ENCODE data around the gene PPM1D. TPM values are rescaled to one million over a fixed set of nuclear protein-coding genes. Genes with fewer than 3 reads are reported as not detected.
"Not testable (repeated sequence)": the region's sequence is repeated elsewhere in the genome, so short reads cannot be mapped to it uniquely, and the experiment has no call there.

Gene PPM1D
- total RNA-seq, 1 experiment from 2014 or later: 17.9 TPM

- Mint-ChIP-seq H3K4me3 (ENCODE audit: unreplicated experiment) (no peak overlapping the region), H3K9me3 (ENCODE audit: unreplicated experiment) (no peaks in the 10 kb centered on the region), H3K27me3 (ENCODE audit: insufficient read depth, unreplicated experiment) (no peaks in the 10 kb centered on the region), H3K27ac (ENCODE audit: unreplicated experiment) (no peak overlapping the region), H3K36me3 (ENCODE audit: insufficient read depth, unreplicated experiment) (peaks cover 18% of the 10 kb centered on the region), H3K4me1 (ENCODE audit: low read depth, unreplicated experiment) (peaks cover 19% of the 10 kb centered on the region)
- DNase-seq: no peak
- no peaks in the 10 kb centered on the region for H3K9me3 ChIP-seq
- CTCF ChIA-PET: no interaction called here
- no peaks in the 10 kb centered on the region for H3K36me3 ChIP-seq (ENCODE audit: control insufficient read depth, insufficient read depth, low read length)
- POLR2A ChIA-PET: no interaction called here
- peaks cover 8% of the 10 kb centered on the region; the same call in 1 of the 2 replicates for H3K4me1 ChIP-seq
- intact Hi-C loops (cut with micrococcal nuclease; ENCODE audit: unreplicated experiment): loop anchor here (5.0 kb wide), 1 partner anchor 32 kb away; no protein-coding TSS in a partner anchor
- no peak overlapping the region for H3K4me3 ChIP-seq (ENCODE audit: low read depth, low read length)
- H3K27me3 ChIP-seq (replicated peaks; ENCODE audit: control insufficient read depth, insufficient read depth, low read length): no peaks in the 10 kb centered on the region
- BruUV-seq (replicated peaks): no TSS peak
- TF ChIP-seq CTCF (IDR thresholded peaks at IDR 0.05; ENCODE audit: insufficient read depth in 1 of 2, low read depth in 1 of 2, low read length in 1 of 2, severe bottlenecking in 1 of 2, unreplicated experiment in 1 of 2): no peak
These were observed 4.8 kb downstream of the PPM1D start for GRCh38 chr17:60604686-60605334.

- CTCF ChIA-PET: no interaction called here
- POLR2A ChIA-PET: no interaction called here
- peaks cover 11% of the 10 kb centered on the region for H3K36me3 Mint-ChIP-seq (ENCODE audit: insufficient read depth, unreplicated experiment)
These were observed 6.0 kb downstream of the PPM1D start for GRCh38 chr17:60606036-60606435.

GRCh38 chr17:60610473-60610872 lies 10.5 kb downstream of the PPM1D start:
- peaks cover 7% of the 10 kb centered on the region for H3K4me1 Mint-ChIP-seq (ENCODE audit: low read depth, unreplicated experiment)
- POLR2A ChIA-PET: no interaction called here
- H3K27me3 Mint-ChIP-seq (ENCODE audit: insufficient read depth, unreplicated experiment): no peaks in the 10 kb centered on the region
- no peak for DNase-seq
- no peak overlapping the region for H3K27ac Mint-ChIP-seq (ENCODE audit: unreplicated experiment)
- H3K9me3 Mint-ChIP-seq (ENCODE audit: unreplicated experiment): no peaks in the 10 kb centered on the region
- Histone ChIP-seq H3K4me3 (ENCODE audit: low read depth, low read length) (no peak overlapping the region), H3K9me3 (no peaks in the 10 kb centered on the region), H3K27me3 (replicated peaks; ENCODE audit: control insufficient read depth, insufficient read depth, low read length) (no peaks in the 10 kb centered on the region), H3K4me1 (peaks cover 8% of the 10 kb centered on the region; the same call in 1 of the 2 replicates), H3K36me3 (ENCODE audit: control insufficient read depth, insufficient read depth, low read length) (no peaks in the 10 kb centered on the region)
- no peak for TF ChIP-seq CTCF (IDR thresholded peaks at IDR 0.05; ENCODE audit: insufficient read depth in 1 of 2, low read depth in 1 of 2, low read length in 1 of 2, severe bottlenecking in 1 of 2, unreplicated experiment in 1 of 2)
- CTCF ChIA-PET: no interaction called here
- intact Hi-C loops (cut with micrococcal nuclease; ENCODE audit: unreplicated experiment): no loop called here
- no TSS peak for BruUV-seq (replicated peaks)
- no peak overlapping the region for H3K4me3 Mint-ChIP-seq (ENCODE audit: unreplicated experiment)
- H3K36me3 Mint-ChIP-seq (ENCODE audit: insufficient read depth, unreplicated experiment): peaks cover 14% of the 10 kb centered on the region

More at GRCh38 chr17:60606036-60606435, 6.0 kb downstream of the PPM1D start:
- Histone ChIP-seq H3K36me3 (ENCODE audit: control insufficient read depth, insufficient read depth, low read length) (no peaks in the 10 kb centered on the region), H3K9me3 (no peaks in the 10 kb centered on the region), H3K4me1 (peaks cover 8% of the 10 kb centered on the region; the same call in 1 of the 2 replicates), H3K27me3 (replicated peaks; ENCODE audit: control insufficient read depth, insufficient read depth, low read length) (no peaks in the 10 kb centered on the region), H3K4me3 (ENCODE audit: low read depth, low read length) (no peak overlapping the region)
- intact Hi-C loops (cut with micrococcal nuclease; ENCODE audit: unreplicated experiment): no loop called here
- TF ChIP-seq CTCF (IDR thresholded peaks at IDR 0.05; ENCODE audit: insufficient read depth in 1 of 2, low read depth in 1 of 2, low read length in 1 of 2, severe bottlenecking in 1 of 2, unreplicated experiment in 1 of 2): no peak
- H3K27ac Mint-ChIP-seq (ENCODE audit: unreplicated experiment): no peak overlapping the region
- no TSS peak for BruUV-seq (replicated peaks)
- DNase-seq: no peak
- H3K4me3 Mint-ChIP-seq (ENCODE audit: unreplicated experiment): no peak overlapping the region
- H3K4me1 Mint-ChIP-seq (ENCODE audit: low read depth, unreplicated experiment): peaks cover 19% of the 10 kb centered on the region
- H3K27me3 Mint-ChIP-seq (ENCODE audit: insufficient read depth, unreplicated experiment): no peaks in the 10 kb centered on the region
- H3K9me3 Mint-ChIP-seq (ENCODE audit: unreplicated experiment): no peaks in the 10 kb centered on the region

- BruUV-seq (replicated peaks); intact Hi-C loops (cut with micrococcal nuclease; ENCODE audit: unreplicated experiment); H3K36me3 ChIP-seq (ENCODE audit: control insufficient read depth, insufficient read depth, low read length); H3K27me3 Mint-ChIP-seq (ENCODE audit: insufficient read depth, unreplicated experiment); H3K4me3 ChIP-seq (ENCODE audit: low read depth, low read length); H3K9me3 ChIP-seq; CTCF ChIA-PET; H3K27me3 ChIP-seq (replicated peaks; ENCODE audit: control insufficient read depth, insufficient read depth, low read length); H3K9me3 Mint-ChIP-seq (ENCODE audit: unreplicated experiment); H3K4me1 Mint-ChIP-seq (ENCODE audit: low read depth, unreplicated experiment); H3K27ac Mint-ChIP-seq (ENCODE audit: unreplicated experiment); DNase-seq; H3K4me3 Mint-ChIP-seq (ENCODE audit: unreplicated experiment); POLR2A ChIA-PET; H3K4me1 ChIP-seq: not testable (repeated sequence)
- H3K36me3 Mint-ChIP-seq (ENCODE audit: insufficient read depth, unreplicated experiment): peaks cover 14% of the 10 kb centered on the region
These were observed 11.3 kb downstream of the PPM1D start for GRCh38 chr17:60611321-60611720.
